ENCODE data around the gene ARHGAP25. TPM values are rescaled to one million over a fixed set of nuclear protein-coding genes. Genes with fewer than 3 reads are reported as not detected.

Gene ARHGAP25
- total RNA-seq, 4 donors from 2014 or later = 3.7 to 9.3 (median 5.4) TPM

- TF ChIP-seq EP300 (IDR thresholded peaks at IDR 0.05) (no peak), CTCF (IDR thresholded peaks at IDR 0.05) (no peak), POLR2A (IDR thresholded peaks at IDR 0.05; ENCODE audit: low read depth) (no peak), POLR2AphosphoS5 (IDR thresholded peaks at IDR 0.05) (no peak)
- Histone ChIP-seq H3K9me3 (no peaks in the 10 kb centered on the region), H3K27me3 (no peaks in the 10 kb centered on the region), H3K4me3 (no peak overlapping the region), H3K36me3 (peaks cover 0 to 17% (median 5%) of the 10 kb centered on the region in 4 donors), H3K4me1 (peaks cover 9 to 13% (median 10%) of the 10 kb centered on the region in 4 donors), H3K27ac (replicated peaks in 1 of 4) (no peak overlapping the region)
- DNase-seq (ENCODE audit: extremely low spot score) = peak; percentile 60
- intact Hi-C loops (cut with DNase I) = no loop called here
- WGBS = 77% methylated on average over 2 of the region's 2 CpGs
Observed at GRCh38 chr2:68809324-68810240, 75.0 kb downstream of the ARHGAP25 start.

- H3K27ac ChIP-seq (replicated peaks in 1 of 4) = peak overlapping the region in 3 of 4 donors; percentile 36 to 40 (median 40)
Observed at GRCh38 chr2:68811364-68811763, 76.8 kb downstream of the ARHGAP25 start.

GRCh38 chr2:68812251-68812650, 77.6 kb downstream of the ARHGAP25 start:
- Histone ChIP-seq H3K27ac (replicated peaks in 1 of 4) (no peak overlapping the region), H3K27me3 (no peaks in the 10 kb centered on the region), H3K4me1 (peaks cover 9 to 13% (median 10%) of the 10 kb centered on the region in 4 donors), H3K9me3 (no peaks in the 10 kb centered on the region), H3K36me3 (peaks cover 0 to 37% (median 3%) of the 10 kb centered on the region in 4 donors), H3K4me3 (no peak overlapping the region)
- 62% methylated on average over 6 of the region's 6 CpGs for WGBS
- peak; percentile 74 for DNase-seq (ENCODE audit: extremely low spot score)
- no peak for TF ChIP-seq POLR2A (IDR thresholded peaks at IDR 0.05; ENCODE audit: low read depth)
- intact Hi-C loops (cut with DNase I) = no loop called here

More at GRCh38 chr2:68811364-68811763, 76.8 kb downstream of the ARHGAP25 start:
- Histone ChIP-seq H3K4me1 (peaks cover 9 to 13% (median 10%) of the 10 kb centered on the region in 4 donors), H3K36me3 (peaks cover 0 to 32% (median 5%) of the 10 kb centered on the region in 4 donors), H3K27me3 (no peaks in the 10 kb centered on the region), H3K4me3 (no peak overlapping the region), H3K9me3 (no peaks in the 10 kb centered on the region)
- intact Hi-C loops (cut with DNase I) = no loop called here
- WGBS = 48% methylated on average over 2 of the region's 2 CpGs
- DNase-seq (ENCODE audit: extremely low spot score) = no peak
- TF ChIP-seq POLR2AphosphoS5 (IDR thresholded peaks at IDR 0.05) (peak; percentile 18 to 25), EP300 (IDR thresholded peaks at IDR 0.05) (no peak)

- H3K4me3 ChIP-seq = no peak overlapping the region
- 91% methylated on average over 3 of the region's 3 CpGs for WGBS
- no peak for TF ChIP-seq POLR2AphosphoS5 (IDR thresholded peaks at IDR 0.05)
- peaks cover 9 to 13% (median 10%) of the 10 kb centered on the region in 4 donors for H3K4me1 ChIP-seq
- no peak for DNase-seq (ENCODE audit: extremely low spot score)
- no peak overlapping the region for H3K27ac ChIP-seq (replicated peaks in 1 of 4)
- no peaks in the 10 kb centered on the region for H3K27me3 ChIP-seq
- peaks cover 0 to 48% (median 3%) of the 10 kb centered on the region in 4 donors for H3K36me3 ChIP-seq
- no peaks in the 10 kb centered on the region for H3K9me3 ChIP-seq
- intact Hi-C loops (cut with DNase I) = no loop called here
Observed at GRCh38 chr2:68813596-68813995, 79.0 kb downstream of the ARHGAP25 start.

- H3K36me3 ChIP-seq = peaks cover 0 to 62% (median 7%) of the 10 kb centered on the region in 4 donors
- intact Hi-C loops (cut with DNase I) = no loop called here
- H3K27me3 ChIP-seq = no peaks in the 10 kb centered on the region
- H3K9me3 ChIP-seq = no peaks in the 10 kb centered on the region
- no peak overlapping the region for H3K4me3 ChIP-seq
- no peak for TF ChIP-seq POLR2AphosphoS5 (IDR thresholded peaks at IDR 0.05)
- no peaks in the 10 kb centered on the region for H3K4me1 ChIP-seq
- no peak for DNase-seq (ENCODE audit: extremely low spot score)
- H3K27ac ChIP-seq (replicated peaks in 1 of 4) = no peak overlapping the region
Observed at GRCh38 chr2:68817306-68817705, 82.7 kb downstream of the ARHGAP25 start.

GRCh38 chr2:68819556-68819955, 84.9 kb downstream of the ARHGAP25 start:
- intact Hi-C loops (cut with DNase I) = no loop called here

More at GRCh38 chr2:68819556-68819955, 84.9 kb downstream of the ARHGAP25 start:
- TF ChIP-seq POLR2A (IDR thresholded peaks at IDR 0.05; ENCODE audit: low read depth) = no peak
- no peak for TF ChIP-seq CTCF (IDR thresholded peaks at IDR 0.05)
- Histone ChIP-seq H3K9me3 (no peaks in the 10 kb centered on the region), H3K4me3 (no peak overlapping the region), H3K27me3 (no peaks in the 10 kb centered on the region), H3K27ac (replicated peaks in 1 of 4) (no peak overlapping the region), H3K36me3 (peaks cover 0 to 66% (median 6%) of the 10 kb centered on the region in 4 donors), H3K4me1 (no peaks in the 10 kb centered on the region)
- no peak for DNase-seq (ENCODE audit: extremely low spot score)
- 59% methylated on average over 6 of the region's 6 CpGs for WGBS

Measured in esophagus muscularis mucosa (tissue), 4 donors.